HepG2 (cell line): ENCODE measurements around the gene KRTDAP. TPM values are rescaled to one million over a fixed set of nuclear protein-coding genes. Genes with fewer than 3 reads are reported as not detected.

ENCODE experiments used
- KMT2A ChIP-seq: sonication (generic); formaldehyde crosslinking; IDR thresholded peaks from 2 replicates; pipeline ENCODE4 v1.4.0; 2020; ENCODE audit warnings: missing genetic modification reagents
- MYC ChIP-seq: sonication (generic); formaldehyde crosslinking; IDR thresholded peaks from 2 replicates; pipeline ENCODE4 v1.9.0; 2021; ENCODE audit warnings: missing genetic modification reagents, borderline replicate concordance
- PHB2 ChIP-seq: fragments of 450-650 bp; IDR thresholded peaks from 2 replicates; pipeline ENCODE4 v1.6.1; 2018; ENCODE audit not compliant: partially characterized antibody
- POLR2G ChIP-seq: fragments of 200-400 bp; formaldehyde crosslinking; IDR thresholded peaks from 2 replicates; pipeline ENCODE4 v1.6.1; 2018; ENCODE audit warnings: mild to moderate bottlenecking, low read depth, low read length, moderate library complexity
- SAP130 ChIP-seq: IDR thresholded peaks from 2 replicates; pipeline ENCODE4 v1.6.1; 2016; ENCODE audit warnings: low read depth
- STAT5B ChIP-seq: sonication (generic); formaldehyde crosslinking; IDR thresholded peaks from 2 replicates; pipeline ENCODE4 v1.4.0; 2020; ENCODE audit warnings: missing genetic modification reagents
- TGIF2 ChIP-seq: IDR thresholded peaks from 2 replicates; pipeline ENCODE4 v1.6.1; 2016; ENCODE audit warnings: control low read depth, missing compliant biosample characterization
- ZBTB21 ChIP-seq: sonication (generic); formaldehyde crosslinking; IDR thresholded peaks from 2 replicates; pipeline ENCODE4 v1.4.0; 2020; ENCODE audit warnings: missing genetic modification reagents
- ZBTB46 ChIP-seq: sonication (generic); formaldehyde crosslinking; IDR thresholded peaks from 2 replicates; pipeline ENCODE4 v1.4.0; 2020; ENCODE audit warnings: mild to moderate bottlenecking, missing genetic modification reagents, borderline replicate concordance
- ZNF136 ChIP-seq: sonication (generic); formaldehyde crosslinking; IDR thresholded peaks from 2 replicates; pipeline ENCODE4 v1.8.1; 2022; ENCODE audit warnings: low read depth, mild to moderate bottlenecking, moderate library complexity, missing genetic modification reagents
- ZNF589 ChIP-seq: sonication (generic); formaldehyde crosslinking; conservative IDR thresholded peaks from 2 replicates; pipeline ENCODE4 v1.8.0; 2022; ENCODE audit warnings: mild to moderate bottlenecking, moderate library complexity, missing genetic modification reagents
- ZNF646 ChIP-seq: sonication (generic); formaldehyde crosslinking; IDR thresholded peaks from 2 replicates; pipeline ENCODE4 v1.9.0; 2021; ENCODE audit warnings: mild to moderate bottlenecking, missing genetic modification reagents
- polyA plus RNA-seq, 8 experiments: library from polyadenylated mRNA; depleted of rRNA in 3 of 8; stranded (reverse) in 7 of 8; unstranded in 1 of 8; fragments of >200 nt; fragmentation: Illumina TruSeq in 4 of 8; extraction: Trizol in 4 of 8; gene quantifications; 2 replicates each; pipeline versions ENCODE4 v1.2.1 to v1.2.3, GENCODE V29; 2011 to 2016; ENCODE audit warnings: low read depth in 4 of 8, missing spikeins in 1 of 8, mixed read lengths in 1 of 8; ENCODE audit not compliant: insufficient read depth in 1 of 8
- total RNA-seq, 5 experiments: library from RNA; depleted of rRNA; stranded (reverse); fragments of >200 nt; fragmentation: Illumina TruSeq; extraction: Trizol; gene quantifications; 2 replicates each; pipeline ENCODE4 v1.2.3, GENCODE V29; 2016; ENCODE audit warnings: low read depth in 1 of 5
- TF ChIP-seq, protein P1 (sequence below): sonication (generic); formaldehyde crosslinking; IDR thresholded peaks from 2 replicates; pipeline ENCODE4 v1.4.0; 2020; ENCODE audit warnings: missing genetic modification reagents
- TF ChIP-seq, protein P2 (sequence below), 2 experiments: fragments of 450-650 bp in 1 of 2; sonication (generic) in 1 of 2; formaldehyde crosslinking; IDR thresholded peaks; 2 replicates each; pipeline versions ENCODE4 v1.5.0 to v1.8.0; 2020 to 2022; ENCODE audit warnings: mild to moderate bottlenecking in 1 of 2, missing genetic modification reagents in 1 of 2

The KRTDAP gene
- total and polyA plus RNA-seq, 2 of the 13 experiments (the other 11 are each of a cell fraction or from before 2014, with no cell fraction given), result 0.86 to 1.5 TPM

DNA sequence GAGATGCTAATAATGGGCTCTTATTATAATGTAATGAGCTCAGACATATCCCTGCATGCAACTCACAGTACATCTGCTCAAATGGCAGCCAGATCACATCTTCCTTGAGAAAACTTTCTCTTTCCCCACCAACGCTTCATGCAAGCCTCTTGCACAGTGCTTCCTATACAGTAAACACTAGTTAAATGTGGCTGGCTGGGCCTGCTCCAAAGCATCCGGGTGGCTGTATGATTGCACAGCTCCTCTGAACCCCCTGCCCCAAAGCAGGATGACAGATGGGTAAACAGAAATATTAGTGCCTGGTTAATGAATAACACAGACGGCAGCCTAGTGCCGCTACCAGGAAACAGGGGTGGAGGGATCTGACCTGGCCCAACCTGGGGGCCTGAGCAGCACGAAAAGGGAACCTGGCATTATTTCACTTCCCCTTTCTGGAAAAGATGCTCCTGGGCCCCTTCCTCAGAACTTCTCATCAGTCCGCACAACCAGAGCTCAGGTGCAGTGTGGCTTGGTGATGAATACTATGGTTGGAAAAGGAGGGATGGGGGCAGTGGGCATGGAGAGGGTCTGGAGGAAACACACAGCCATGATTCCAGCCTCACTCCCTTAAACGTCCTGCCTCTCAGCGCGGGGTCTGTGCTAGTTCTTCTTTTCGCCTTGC, 31.4 kb downstream of the KRTDAP start (continued):
- TF ChIP-seq, protein P1, sequence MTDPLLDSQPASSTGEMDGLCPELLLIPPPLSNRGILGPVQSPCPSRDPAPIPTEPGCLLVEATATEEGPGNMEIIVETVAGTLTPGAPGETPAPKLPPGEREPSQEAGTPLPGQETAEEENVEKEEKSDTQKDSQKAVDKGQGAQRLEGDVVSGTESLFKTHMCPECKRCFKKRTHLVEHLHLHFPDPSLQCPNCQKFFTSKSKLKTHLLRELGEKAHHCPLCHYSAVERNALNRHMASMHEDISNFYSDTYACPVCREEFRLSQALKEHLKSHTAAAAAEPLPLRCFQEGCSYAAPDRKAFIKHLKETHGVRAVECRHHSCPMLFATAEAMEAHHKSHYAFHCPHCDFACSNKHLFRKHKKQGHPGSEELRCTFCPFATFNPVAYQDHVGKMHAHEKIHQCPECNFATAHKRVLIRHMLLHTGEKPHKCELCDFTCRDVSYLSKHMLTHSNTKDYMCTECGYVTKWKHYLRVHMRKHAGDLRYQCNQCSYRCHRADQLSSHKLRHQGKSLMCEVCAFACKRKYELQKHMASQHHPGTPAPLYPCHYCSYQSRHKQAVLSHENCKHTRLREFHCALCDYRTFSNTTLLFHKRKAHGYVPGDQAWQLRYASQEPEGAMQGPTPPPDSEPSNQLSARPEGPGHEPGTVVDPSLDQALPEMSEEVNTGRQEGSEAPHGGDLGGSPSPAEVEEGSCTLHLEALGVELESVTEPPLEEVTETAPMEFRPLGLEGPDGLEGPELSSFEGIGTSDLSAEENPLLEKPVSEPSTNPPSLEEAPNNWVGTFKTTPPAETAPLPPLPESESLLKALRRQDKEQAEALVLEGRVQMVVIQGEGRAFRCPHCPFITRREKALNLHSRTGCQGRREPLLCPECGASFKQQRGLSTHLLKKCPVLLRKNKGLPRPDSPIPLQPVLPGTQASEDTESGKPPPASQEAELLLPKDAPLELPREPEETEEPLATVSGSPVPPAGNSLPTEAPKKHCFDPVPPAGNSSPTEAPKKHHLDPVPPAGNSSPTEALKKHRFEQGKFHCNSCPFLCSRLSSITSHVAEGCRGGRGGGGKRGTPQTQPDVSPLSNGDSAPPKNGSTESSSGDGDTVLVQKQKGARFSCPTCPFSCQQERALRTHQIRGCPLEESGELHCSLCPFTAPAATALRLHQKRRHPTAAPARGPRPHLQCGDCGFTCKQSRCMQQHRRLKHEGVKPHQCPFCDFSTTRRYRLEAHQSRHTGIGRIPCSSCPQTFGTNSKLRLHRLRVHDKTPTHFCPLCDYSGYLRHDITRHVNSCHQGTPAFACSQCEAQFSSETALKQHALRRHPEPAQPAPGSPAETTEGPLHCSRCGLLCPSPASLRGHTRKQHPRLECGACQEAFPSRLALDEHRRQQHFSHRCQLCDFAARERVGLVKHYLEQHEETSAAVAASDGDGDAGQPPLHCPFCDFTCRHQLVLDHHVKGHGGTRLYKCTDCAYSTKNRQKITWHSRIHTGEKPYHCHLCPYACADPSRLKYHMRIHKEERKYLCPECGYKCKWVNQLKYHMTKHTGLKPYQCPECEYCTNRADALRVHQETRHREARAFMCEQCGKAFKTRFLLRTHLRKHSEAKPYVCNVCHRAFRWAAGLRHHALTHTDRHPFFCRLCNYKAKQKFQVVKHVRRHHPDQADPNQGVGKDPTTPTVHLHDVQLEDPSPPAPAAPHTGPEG, result no peak
- TF ChIP-seq SAP130 (CRISPR knock-in tag) (peak; percentile 90), KMT2A (CRISPR knock-in tag) (no peak), ZNF589 (no peak), ZNF646 (CRISPR knock-in tag) (no peak), ZBTB21 (CRISPR knock-in tag) (no peak), ZBTB46 (CRISPR knock-in tag) (no peak), TGIF2 (CRISPR knock-in tag) (no peak), PHB2 (no peak), POLR2G (peak; percentile 59; the same call in 1 of the 2 replicates), STAT5B (no peak), ZNF136 (no peak), MYC (CRISPR knock-in tag) (0 out of 2 replicates have a peak, but pooled peaks have one; percentile 40)
- TF ChIP-seq, protein P2, sequence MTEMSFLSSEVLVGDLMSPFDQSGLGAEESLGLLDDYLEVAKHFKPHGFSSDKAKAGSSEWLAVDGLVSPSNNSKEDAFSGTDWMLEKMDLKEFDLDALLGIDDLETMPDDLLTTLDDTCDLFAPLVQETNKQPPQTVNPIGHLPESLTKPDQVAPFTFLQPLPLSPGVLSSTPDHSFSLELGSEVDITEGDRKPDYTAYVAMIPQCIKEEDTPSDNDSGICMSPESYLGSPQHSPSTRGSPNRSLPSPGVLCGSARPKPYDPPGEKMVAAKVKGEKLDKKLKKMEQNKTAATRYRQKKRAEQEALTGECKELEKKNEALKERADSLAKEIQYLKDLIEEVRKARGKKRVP (CRISPR knock-in tag; IDR thresholded peaks at IDR 0.05), result peak in 1 of 2 experiments; percentile 23; a peak in 1 of 4 replicates
